T-cell (primary cell): ENCODE results near the gene PFKFB3. TPM values are rescaled to one million over a fixed set of nuclear protein-coding genes. Genes with fewer than 3 reads are reported as not detected.

Source experiments
- ATAC-seq, 4 experiments: fragments of 200-7000 bp in 3 of 4; fragments of 150-1000 bp in 1 of 4; cut with Tn5 transposase; replicated peaks in 1 of 4; 1 replicate in 3 of 4; 2 replicates in 1 of 4; pipeline ENCODE4 v1.10.0; 2021; ENCODE audit warnings: moderate library complexity in 3 of 4, mild to moderate bottlenecking in 2 of 4, moderate number of reproducible peaks in 1 of 4
- CTCF ChIA-PET, 2 donors: fragments of 300-600 bp; sonication (Branson Sonifier 250); formaldehyde crosslinking; loops; one replicate each; lab custom pipeline; 2022; ENCODE audit warnings: antibody characterized with exemption in 2 of 2; lab: Charles Lee
- POLR2A ChIA-PET, 2 donors: fragments of 300-600 bp; sonication (Branson Sonifier 250); formaldehyde crosslinking; loops; one replicate each; lab custom pipeline; 2022; ENCODE audit warnings: antibody characterized with exemption in 2 of 2; lab: Charles Lee
- DNase-seq, 35 experiments: peaks; one replicate each; pipeline versions ENCODE4 v3.0.0 to v3.0.0-alpha.2; 2013 to 2023
- H3K27ac ChIP-seq: one replicate; pipeline ENCODE4 v1.5.1; 2013; ENCODE audit warnings: low read length
- H3K27me3 ChIP-seq, 2 experiments: replicated peaks in 1 of 2; 1 replicate in 1 of 2; 2 replicates in 1 of 2; pipeline versions ENCODE4 v1.6.1 to v1.7.0; 2013; ENCODE audit warnings: low read length in 1 of 2, mixed read lengths in 1 of 2; ENCODE audit not compliant: control insufficient read depth in 2 of 2, insufficient read depth in 2 of 2; ENCODE audit errors: extremely low read depth in 1 of 2
- H3K36me3 ChIP-seq, 2 donors: 1 replicate in 1 of 2; 2 replicates in 1 of 2; pipeline versions ENCODE4 v1.6.1 to v1.7.0; 2013; ENCODE audit warnings: low read length in 1 of 2; ENCODE audit not compliant: control insufficient read depth in 2 of 2, insufficient read depth in 1 of 2; ENCODE audit errors: extremely low read depth in 1 of 2
- H3K4me1 ChIP-seq, 2 experiments: 1 replicate in 1 of 2; 2 replicates in 1 of 2; pipeline versions ENCODE4 v1.6.1 to v1.7.0; 2013; ENCODE audit warnings: low read length in 2 of 2, mixed read lengths in 1 of 2; ENCODE audit not compliant: insufficient read depth in 2 of 2, control insufficient read depth in 1 of 2; ENCODE audit errors: extremely low read depth in 1 of 2
- H3K4me3 ChIP-seq, 2 donors: 1 replicate in 1 of 2; 2 replicates in 1 of 2; pipeline versions ENCODE4 v1.5.1 to v1.7.0; 2013; ENCODE audit warnings: mild to moderate bottlenecking in 2 of 2, low read length in 1 of 2, moderate library complexity in 1 of 2; ENCODE audit not compliant: control insufficient read depth in 1 of 2; ENCODE audit errors: extremely low read depth in 1 of 2
- H3K9me3 ChIP-seq: 2 replicates; pipeline ENCODE4 v1.7.0; 2013
- H3K27ac Mint-ChIP-seq, 2 donors: one replicate each; pipeline ENCODE4 v1.8.0; 2020 to 2021; ENCODE audit warnings: mild to moderate bottlenecking in 2 of 2, mixed read lengths in 2 of 2
- H3K27me3 Mint-ChIP-seq, 2 donors: one replicate each; pipeline ENCODE4 v1.8.0; 2021 to 2022; ENCODE audit warnings: mixed read lengths in 2 of 2
- H3K36me3 Mint-ChIP-seq: one replicate; pipeline ENCODE4 v1.8.0; 2021; ENCODE audit warnings: mixed read lengths
- H3K4me1 Mint-ChIP-seq, 3 donors: one replicate each; pipeline ENCODE4 v1.8.0; 2020 to 2022; ENCODE audit warnings: mixed read lengths in 3 of 3, mild to moderate bottlenecking in 1 of 3
- H3K4me3 Mint-ChIP-seq, 3 donors: one replicate each; pipeline ENCODE4 v1.8.0; 2020 to 2022; ENCODE audit warnings: mild to moderate bottlenecking in 3 of 3, mixed read lengths in 3 of 3, moderate library complexity in 3 of 3
- H3K9me3 Mint-ChIP-seq, 3 donors: one replicate each; pipeline ENCODE4 v1.8.0; 2020 to 2022; ENCODE audit warnings: mixed read lengths in 3 of 3
- WGBS: methylation state at CpG from one replicate; pipeline ENCODE4 v1.1.5; 2013; ENCODE audit warnings: missing lambda C conversion rate; ENCODE audit not compliant: insufficient coverage; 5-methylcytosine and 5-hydroxymethylcytosine counted together
- total RNA-seq, 35 experiments: library from RNA in 6 of 35; stranded (reverse) in 6 of 35; fragments of 120-200 nt in 1 of 35; gene quantifications; one replicate each; pipeline versions ENCODE4 v1.2.1 to v1.2.4 and lab custom pipeline; 2013 to 2026

Gene PFKFB3
- total RNA-seq, 5 donors from 2014 or later (not counting 1 experiment from before 2014, with no cell fraction given): 48.7 to 99.2 (median 93.9) TPM

- Histone ChIP-seq H3K27me3 (no peaks in the 10 kb centered on the region), H3K9me3 (no peaks in the 10 kb centered on the region), H3K4me1 (peaks cover 6 to 19% of the 10 kb centered on the region in 2 experiments), H3K27ac (peak overlapping the region; percentile 35), H3K36me3 (no peaks in the 10 kb centered on the region), H3K4me3 (no peak overlapping the region)
- H3K4me1 Mint-ChIP-seq: peaks cover 33 to 53% (median 48%) of the 10 kb centered on the region in 3 donors
- ATAC-seq: no peak
- CTCF ChIA-PET: interaction anchor here in 1 of 2 donors (0.7 kb wide), 2 partner anchors 36 to 110 kb away, joined by 3 to 5 read pairs; no protein-coding TSS in a partner anchor
- no peak overlapping the region for H3K4me3 Mint-ChIP-seq
- H3K9me3 Mint-ChIP-seq: no peaks in the 10 kb centered on the region
- peaks cover 9% of the 10 kb centered on the region for H3K36me3 Mint-ChIP-seq
- POLR2A ChIA-PET: interaction anchor here in 1 of 2 donors (0.7 kb wide), 1 partner anchor 164 kb away, joined by 7 read pairs; no protein-coding TSS in a partner anchor
- DNase-seq: peak in 1 of 35 experiments; percentile 6
- WGBS: 76% methylated on average over 5 of the region's 11 CpGs
- no peaks in the 10 kb centered on the region for H3K27me3 Mint-ChIP-seq
- peak overlapping the region; percentile 55 to 79 for H3K27ac Mint-ChIP-seq
Measured at GRCh38 chr10:6299234-6299633, 96.5 kb downstream of the PFKFB3 start.

- Mint-ChIP-seq H3K36me3 (peaks cover 9% of the 10 kb centered on the region), H3K4me1 (peaks cover 30 to 49% (median 43%) of the 10 kb centered on the region in 3 donors), H3K27ac (peak overlapping the region; percentile 78 to 94), H3K4me3 (peak overlapping the region; percentile 31 to 75 (median 35)), H3K27me3 (no peaks in the 10 kb centered on the region), H3K9me3 (no peaks in the 10 kb centered on the region)
- ChIA-PET POLR2A (interaction anchor here (0.7 to 1.2 kb wide), 3 partner anchors 20 to 164 kb away, joined by 3 to 7 read pairs (median 3); no protein-coding TSS in a partner anchor), CTCF (interaction anchor here in 1 of 2 donors (0.7 to 1.3 kb wide), 4 partner anchors 37 to 110 kb away, joined by 3 to 5 read pairs (median 4); no protein-coding TSS in a partner anchor)
- Histone ChIP-seq H3K4me1 (peaks cover 6 to 19% of the 10 kb centered on the region in 2 experiments), H3K4me3 (no peak overlapping the region), H3K27me3 (no peaks in the 10 kb centered on the region), H3K36me3 (no peaks in the 10 kb centered on the region), H3K9me3 (no peaks in the 10 kb centered on the region), H3K27ac (peak overlapping the region; percentile 35)
- DNase-seq (no peak), ATAC-seq (no peak)
- no CpG with 5 or more reads among the region's 2 CpGs for WGBS
Measured at GRCh38 chr10:6299743-6300105, 97.0 kb downstream of the PFKFB3 start.

- H3K4me3 Mint-ChIP-seq: peak overlapping the region; percentile 31 to 75 (median 35)
- H3K36me3 Mint-ChIP-seq: peaks cover 9% of the 10 kb centered on the region
- Histone ChIP-seq H3K27me3 (no peaks in the 10 kb centered on the region), H3K27ac (peak overlapping the region; percentile 35), H3K36me3 (no peaks in the 10 kb centered on the region), H3K4me3 (no peak overlapping the region), H3K9me3 (no peaks in the 10 kb centered on the region), H3K4me1 (peaks cover 6 to 19% of the 10 kb centered on the region in 2 experiments)
- peaks cover 27 to 46% (median 40%) of the 10 kb centered on the region in 3 donors for H3K4me1 Mint-ChIP-seq
- ATAC-seq (peak; percentile 79 to 89 (median 84)), DNase-seq (peak in 34 of 35 experiments; percentile 9 to 72 (median 35))
- CTCF ChIA-PET: interaction anchor here (0.6 to 1.3 kb wide), 7 partner anchors 36 to 115 kb away, joined by 3 to 5 read pairs (median 3); no protein-coding TSS in a partner anchor
- H3K9me3 Mint-ChIP-seq: no peaks in the 10 kb centered on the region
- H3K27ac Mint-ChIP-seq: peak overlapping the region; percentile 78 to 94
- POLR2A ChIA-PET: interaction anchor here (0.5 to 1.2 kb wide), 5 partner anchors 20 to 165 kb away, joined by 3 to 7 read pairs (median 3); no protein-coding TSS in a partner anchor
- 78% methylated on average over 3 of the region's 14 CpGs for WGBS
- no peaks in the 10 kb centered on the region for H3K27me3 Mint-ChIP-seq
Measured at GRCh38 chr10:6300106-6300783, 97.5 kb downstream of the PFKFB3 start.

- DNase-seq (no peak), ATAC-seq (peak in 1 of 4 experiments; percentile 16)
- WGBS: 86% methylated on average over 4 of the region's 5 CpGs
- Mint-ChIP-seq H3K4me3 (peak overlapping the region in 2 of 3 donors; percentile 31 to 75), H3K9me3 (no peaks in the 10 kb centered on the region), H3K27ac (peak overlapping the region; percentile 78 to 94), H3K4me1 (peaks cover 24 to 44% (median 35%) of the 10 kb centered on the region in 3 donors), H3K36me3 (peaks cover 9% of the 10 kb centered on the region), H3K27me3 (no peaks in the 10 kb centered on the region)
- Histone ChIP-seq H3K4me3 (no peak overlapping the region), H3K27ac (peak overlapping the region; percentile 35), H3K27me3 (no peaks in the 10 kb centered on the region), H3K4me1 (peaks cover 6 to 19% of the 10 kb centered on the region in 2 experiments), H3K9me3 (no peaks in the 10 kb centered on the region), H3K36me3 (no peaks in the 10 kb centered on the region)
- ChIA-PET POLR2A (interaction anchor here (0.5 to 1.2 kb wide), 4 partner anchors 19 to 47 kb away, joined by 3 read pairs; no protein-coding TSS in a partner anchor), CTCF (interaction anchor here (0.6 to 1.3 kb wide), 6 partner anchors 35 to 114 kb away, joined by 3 to 5 read pairs (median 4); no protein-coding TSS in a partner anchor)
Measured at GRCh38 chr10:6300784-6301460, 98.2 kb downstream of the PFKFB3 start.

- ATAC-seq: no peak
- peaks cover 6 to 19% of the 10 kb centered on the region in 2 experiments for H3K4me1 ChIP-seq
- Mint-ChIP-seq H3K27ac (peak overlapping the region in 1 of 2 donors; percentile 52), H3K27me3 (no peaks in the 10 kb centered on the region), H3K4me1 (peaks cover 19 to 37% (median 29%) of the 10 kb centered on the region in 3 donors), H3K4me3 (no peak overlapping the region), H3K36me3 (peaks cover 14% of the 10 kb centered on the region), H3K9me3 (peaks cover 0 to 1% (median 0%) of the 10 kb centered on the region in 3 donors)
- H3K9me3 ChIP-seq: no peaks in the 10 kb centered on the region
- H3K27me3 ChIP-seq: no peaks in the 10 kb centered on the region
- 89% methylated on average over 3 of the region's 7 CpGs for WGBS
- POLR2A ChIA-PET: interaction anchor here in 1 of 2 donors (0.7 kb wide), 1 partner anchor 15 kb away, joined by 4 read pairs; no protein-coding TSS in a partner anchor
- CTCF ChIA-PET: interaction anchor here (0.7 to 1.3 kb wide), 2 partner anchors 56 to 672 kb away, joined by 3 read pairs; no protein-coding TSS in a partner anchor
- no peak for DNase-seq
- H3K36me3 ChIP-seq: no peaks in the 10 kb centered on the region
- no peak overlapping the region for H3K27ac ChIP-seq
- no peak overlapping the region for H3K4me3 ChIP-seq
Measured at GRCh38 chr10:6301488-6302075, 98.8 kb downstream of the PFKFB3 start.
